GM08714 (cell line): ENCODE data around the gene CUZD1.

ENCODE experiments used
- H3K4me3 ChIP-seq: fragments of 200-500 bp; sonication (Bioruptor generic); 2 replicates; pipeline ENCODE4 v1.5.1; 2014; ENCODE audit warnings: mild to moderate bottlenecking, low read length, inconsistent platforms
- ZNF274 ChIP-seq: IDR thresholded peaks from 2 replicates; pipeline ENCODE4 v1.6.1; 2012; ENCODE audit warnings: mild to moderate bottlenecking, low read depth, low read length

Gene CUZD1

DNA sequence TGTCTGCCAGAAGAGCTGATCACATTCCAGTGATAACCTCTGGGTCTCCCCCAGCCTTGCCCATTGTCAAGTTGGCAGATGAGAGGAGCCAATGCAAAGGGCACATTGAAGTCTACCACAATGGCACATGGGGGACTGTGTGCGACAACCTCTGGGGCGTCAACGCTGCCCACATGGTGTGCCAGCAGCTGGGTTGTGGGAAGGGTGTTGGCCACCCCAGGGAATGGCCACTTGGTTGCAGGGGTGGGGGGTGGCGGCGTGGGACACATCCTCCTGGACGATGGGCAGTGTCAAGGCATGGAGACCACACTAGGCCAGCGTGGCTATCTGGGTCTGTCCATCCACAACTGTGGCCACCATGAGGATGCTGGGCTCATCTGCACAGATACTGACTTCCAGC, 43.4 kb downstream of the CUZD1 start:
- TF ChIP-seq ZNF274, result no peak
- H3K4me3 ChIP-seq, result no peak overlapping the region

DNA sequence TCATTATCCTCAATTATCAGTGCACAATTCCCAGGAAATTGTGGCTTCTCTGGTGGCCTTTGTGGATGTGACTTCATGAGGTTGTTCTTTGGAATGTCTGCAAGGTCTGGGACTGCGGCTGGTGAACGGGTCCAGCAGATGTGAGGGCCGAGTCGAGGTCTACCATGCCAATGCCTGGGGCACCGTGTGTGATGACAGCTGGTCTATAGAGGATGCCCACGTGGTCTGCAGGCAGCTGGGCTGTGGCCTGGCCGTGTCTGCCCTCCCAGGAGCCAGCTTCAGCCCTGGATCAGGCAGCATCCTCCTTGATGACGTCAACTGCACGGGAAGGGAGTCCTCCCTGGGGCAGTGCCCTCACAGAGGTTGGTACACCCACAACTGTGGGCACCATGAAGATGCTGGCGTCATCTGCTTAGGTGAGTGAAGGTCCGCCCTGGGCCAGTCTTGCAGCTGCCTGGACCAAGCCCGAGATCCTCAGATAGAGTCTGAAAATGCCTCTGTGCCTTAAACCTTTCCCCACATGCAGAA, 46.9 kb downstream of the CUZD1 start:
- no peak for TF ChIP-seq ZNF274

DNA sequence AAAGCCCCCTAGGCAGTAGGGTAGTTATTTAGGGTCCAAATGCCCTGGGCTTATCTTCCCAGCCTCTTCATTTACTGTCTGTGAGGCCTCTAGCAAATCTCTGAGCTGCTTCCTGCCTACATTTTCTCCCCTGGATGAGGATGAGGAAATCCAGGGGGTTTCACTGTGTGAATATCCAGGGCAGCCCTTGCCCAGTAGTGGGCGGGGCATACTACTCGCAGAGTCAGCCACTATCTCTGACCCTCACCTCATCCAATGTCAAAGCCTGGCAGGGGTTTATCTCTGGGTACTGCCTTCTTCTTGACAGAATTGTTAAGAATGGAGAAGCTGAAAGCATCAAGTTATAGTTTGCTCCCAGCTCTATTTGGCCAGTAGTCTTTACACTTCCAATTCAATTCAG, 48.9 kb downstream of the CUZD1 start:
- no peak for TF ChIP-seq ZNF274
- H3K4me3 ChIP-seq, result no peak overlapping the region

More for the DNA sequence above, 46.9 kb downstream of the CUZD1 start:
- H3K4me3 ChIP-seq, result no peak overlapping the region

- H3K4me3 ChIP-seq, result no peak overlapping the region
Measured at GRCh38 chr10:122795924-122796323, 49.7 kb downstream of the CUZD1 start.

DNA sequence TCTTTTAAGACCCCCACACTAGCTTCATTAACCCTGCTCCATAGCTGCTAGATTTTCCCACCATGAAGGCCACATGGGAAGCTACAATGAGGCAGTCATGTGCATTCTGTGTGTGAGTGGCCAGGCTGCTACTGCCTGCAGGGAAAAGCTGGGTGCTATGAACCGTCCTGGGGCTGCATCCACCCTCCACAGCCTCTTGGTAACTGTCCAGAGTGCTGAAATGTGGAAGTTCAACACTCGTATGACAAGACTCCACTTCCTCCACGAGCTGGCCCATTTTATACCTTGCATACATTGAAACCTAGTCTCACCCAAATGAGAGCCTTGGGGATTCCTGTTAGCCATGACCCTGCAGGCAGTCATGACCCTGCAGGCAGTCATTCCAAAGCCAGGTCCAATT, 59.4 kb downstream of the CUZD1 start:
- TF ChIP-seq ZNF274, result no peak

More at GRCh38 chr10:122795924-122796323, 49.7 kb downstream of the CUZD1 start:
- TF ChIP-seq ZNF274, result no peak

GRCh38 chr10:122782911-122783310, 62.7 kb downstream of the CUZD1 start:
- no peak for TF ChIP-seq ZNF274
- H3K4me3 ChIP-seq, result no peak overlapping the region

More for the DNA sequence above, 59.4 kb downstream of the CUZD1 start:
- no peak overlapping the region for H3K4me3 ChIP-seq
